Measurements from ENCODE around the gene ISLR.

DNA sequence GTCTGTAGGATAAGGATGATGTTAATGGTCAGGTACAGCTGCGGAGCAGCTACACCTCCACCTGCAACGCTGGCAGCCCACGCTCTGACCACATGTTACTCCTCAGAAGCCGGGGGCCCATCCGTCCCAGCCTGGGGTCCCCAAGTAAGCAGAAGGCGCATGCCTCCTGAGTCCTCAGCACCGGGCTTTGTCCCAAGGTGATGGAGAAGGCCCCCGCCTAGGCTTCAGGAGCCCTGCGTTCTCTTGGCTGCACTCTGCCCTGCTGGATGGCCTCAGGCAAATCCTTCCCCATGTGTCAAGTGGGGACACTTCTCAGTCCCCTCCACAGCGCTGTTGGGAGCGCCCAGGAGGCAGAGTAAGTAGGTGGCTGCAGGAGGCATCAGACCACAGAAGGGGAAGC is 14.7 kb downstream of the ISLR start:
- TF ChIP-seq, protein P1, sequence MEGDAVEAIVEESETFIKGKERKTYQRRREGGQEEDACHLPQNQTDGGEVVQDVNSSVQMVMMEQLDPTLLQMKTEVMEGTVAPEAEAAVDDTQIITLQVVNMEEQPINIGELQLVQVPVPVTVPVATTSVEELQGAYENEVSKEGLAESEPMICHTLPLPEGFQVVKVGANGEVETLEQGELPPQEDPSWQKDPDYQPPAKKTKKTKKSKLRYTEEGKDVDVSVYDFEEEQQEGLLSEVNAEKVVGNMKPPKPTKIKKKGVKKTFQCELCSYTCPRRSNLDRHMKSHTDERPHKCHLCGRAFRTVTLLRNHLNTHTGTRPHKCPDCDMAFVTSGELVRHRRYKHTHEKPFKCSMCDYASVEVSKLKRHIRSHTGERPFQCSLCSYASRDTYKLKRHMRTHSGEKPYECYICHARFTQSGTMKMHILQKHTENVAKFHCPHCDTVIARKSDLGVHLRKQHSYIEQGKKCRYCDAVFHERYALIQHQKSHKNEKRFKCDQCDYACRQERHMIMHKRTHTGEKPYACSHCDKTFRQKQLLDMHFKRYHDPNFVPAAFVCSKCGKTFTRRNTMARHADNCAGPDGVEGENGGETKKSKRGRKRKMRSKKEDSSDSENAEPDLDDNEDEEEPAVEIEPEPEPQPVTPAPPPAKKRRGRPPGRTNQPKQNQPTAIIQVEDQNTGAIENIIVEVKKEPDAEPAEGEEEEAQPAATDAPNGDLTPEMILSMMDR (IDR thresholded peaks at IDR 0.05; ENCODE audit: poor library complexity, severe bottlenecking), result no peak
- TF ChIP-seq EZH2 (IDR thresholded peaks at IDR 0.05; ENCODE audit: borderline replicate concordance, insufficient read depth, low read length, poor library complexity, severe bottlenecking) (no peak), SMC3 (conservative IDR thresholded peaks at IDR 0.05; ENCODE audit: poor library complexity) (no peak), EP300 (conservative IDR thresholded peaks at IDR 0.05; ENCODE audit: poor library complexity, severe bottlenecking) (no peak), POLR2AphosphoS5 (IDR thresholded peaks at IDR 0.05) (no peak), TAF1 (IDR thresholded peaks at IDR 0.05; ENCODE audit: low read depth) (no peak)

Data from neural cell (in vitro differentiated cells).